SIG-M5 treated with dmso at 0.1 percent for 504 hours (cell line): Measurements from ENCODE around the gene GABBR2.

Experiments
- DNase-seq: peaks from one replicate; lab custom pipeline; 2025; ENCODE audit not compliant: unreplicated experiment; lab: John Stamatoyannopoulos, UW

Gene GABBR2

DNA sequence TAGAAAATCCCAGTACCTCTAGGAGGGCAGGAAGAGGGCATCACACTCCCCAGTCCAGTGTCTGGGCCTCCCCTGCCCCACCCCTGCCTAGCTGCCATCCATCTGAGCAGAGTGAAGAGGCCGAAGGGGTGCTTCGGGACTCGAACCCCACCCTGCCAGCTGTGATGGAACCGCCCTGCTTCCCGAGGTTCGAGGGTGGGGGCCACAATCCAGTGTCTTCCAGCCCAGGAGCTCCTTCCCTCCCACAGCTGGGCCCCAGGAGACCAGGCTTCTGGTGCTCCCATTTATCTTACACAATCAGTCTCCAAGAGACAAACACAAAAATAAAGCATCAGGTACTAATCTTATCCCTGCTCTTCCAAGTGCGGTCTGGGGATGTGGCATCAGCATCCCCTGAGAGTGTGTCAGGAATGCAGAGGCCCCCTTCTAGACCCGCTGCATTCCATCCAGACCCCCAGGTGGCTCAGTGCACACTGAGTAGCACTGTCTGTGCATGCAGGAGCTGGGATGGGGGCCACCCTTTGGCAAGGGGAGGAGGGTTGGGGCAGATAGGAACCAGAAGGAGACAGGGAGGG, 330.4 kb downstream of the GABBR2 start:
- DNase-seq: no peak

DNA sequence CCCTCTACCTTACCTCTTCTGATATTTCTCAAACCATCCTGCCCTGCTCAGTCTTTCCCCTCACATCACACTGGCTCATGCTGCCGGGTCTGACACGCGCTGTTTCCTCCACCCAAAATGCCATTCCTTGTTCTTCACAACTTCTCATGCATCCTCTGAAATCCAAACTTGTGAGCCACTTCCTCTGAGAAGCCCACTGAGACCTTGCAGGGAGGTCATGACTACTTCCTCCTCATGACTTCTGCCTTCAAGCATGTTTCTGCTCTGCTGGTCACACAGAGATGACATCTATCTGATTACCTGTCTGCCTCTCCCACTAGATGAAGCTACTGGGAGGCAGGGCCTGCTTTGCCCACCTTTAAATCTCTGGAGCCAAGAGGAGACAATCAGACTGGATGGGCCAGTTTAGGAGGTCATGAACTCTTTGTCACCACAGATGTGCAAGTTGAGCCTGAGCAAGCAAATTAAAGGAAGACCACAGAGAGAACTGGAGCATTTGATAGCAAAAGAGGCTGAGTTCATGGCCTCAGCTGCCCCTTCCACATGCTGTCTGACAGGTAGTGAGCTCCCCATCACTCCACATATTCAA, 333.5 kb downstream of the GABBR2 start:
- DNase-seq: peak; percentile 15

DNA sequence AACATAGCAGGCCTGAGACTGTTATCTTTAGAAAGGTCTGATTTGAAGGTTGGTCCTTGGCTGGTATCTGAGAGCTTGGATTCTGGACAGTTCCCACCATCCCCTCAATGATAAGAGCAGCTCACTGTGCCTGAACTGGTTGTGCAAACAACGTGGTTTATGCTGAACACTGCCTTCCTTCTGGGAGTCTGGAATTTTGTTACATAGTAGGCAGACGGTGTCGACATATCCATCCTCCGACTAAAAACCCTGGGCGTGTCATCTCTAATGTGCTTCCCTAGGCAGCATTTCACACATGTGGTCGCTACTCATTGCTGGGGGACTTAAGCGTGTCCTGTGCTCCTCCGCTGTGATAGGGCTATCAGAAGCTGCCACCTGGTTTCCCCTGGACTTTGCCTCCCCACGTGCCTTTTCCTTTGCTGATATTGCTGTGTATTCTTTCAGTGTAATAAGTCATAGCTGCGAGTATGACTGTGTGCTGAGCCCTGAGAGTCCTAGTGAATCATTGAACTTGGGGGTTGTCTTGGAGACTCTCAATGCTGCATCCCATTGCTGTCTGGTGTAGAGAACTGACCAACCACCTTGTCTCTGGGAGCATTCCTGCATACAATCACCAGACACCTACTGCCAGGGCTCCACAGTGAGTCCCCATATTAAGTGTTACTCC, 334.2 kb downstream of the GABBR2 start:
- no peak for DNase-seq

- no peak for DNase-seq
Observed at GRCh38 chr9:98373609-98374008, 335.1 kb downstream of the GABBR2 start.

GRCh38 chr9:98372077-98372836, 336.5 kb downstream of the GABBR2 start:
- no peak for DNase-seq

GRCh38 chr9:98370976-98371315, 337.8 kb downstream of the GABBR2 start:
- no peak for DNase-seq

- no peak for DNase-seq
Observed at GRCh38 chr9:98370300-98370975, 338.3 kb downstream of the GABBR2 start.

DNA sequence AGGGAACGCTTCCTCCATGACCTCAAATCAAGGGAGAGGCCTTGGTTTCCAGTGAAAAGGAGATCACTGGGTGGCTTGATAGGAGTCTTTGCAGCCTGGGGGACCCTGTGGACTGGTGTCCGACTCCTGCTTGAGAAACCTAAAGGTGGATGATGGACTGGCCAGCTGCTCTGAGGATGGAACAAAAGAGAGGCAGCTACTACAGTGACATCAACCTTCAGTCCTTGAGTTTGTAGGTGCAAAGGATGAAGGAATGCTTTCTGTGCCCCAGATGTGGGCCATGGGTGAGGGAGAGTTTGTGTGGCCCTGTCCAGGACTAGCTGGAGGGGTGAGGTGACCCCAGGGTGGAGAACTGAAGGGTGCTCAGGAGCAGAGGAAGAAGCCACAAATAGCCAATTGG, 338.8 kb downstream of the GABBR2 start:
- no peak for DNase-seq

- DNase-seq: no peak
Observed at GRCh38 chr9:98369471-98369870, 339.3 kb downstream of the GABBR2 start.

GRCh38 chr9:98369066-98369425, 339.7 kb downstream of the GABBR2 start:
- no peak for DNase-seq

DNA sequence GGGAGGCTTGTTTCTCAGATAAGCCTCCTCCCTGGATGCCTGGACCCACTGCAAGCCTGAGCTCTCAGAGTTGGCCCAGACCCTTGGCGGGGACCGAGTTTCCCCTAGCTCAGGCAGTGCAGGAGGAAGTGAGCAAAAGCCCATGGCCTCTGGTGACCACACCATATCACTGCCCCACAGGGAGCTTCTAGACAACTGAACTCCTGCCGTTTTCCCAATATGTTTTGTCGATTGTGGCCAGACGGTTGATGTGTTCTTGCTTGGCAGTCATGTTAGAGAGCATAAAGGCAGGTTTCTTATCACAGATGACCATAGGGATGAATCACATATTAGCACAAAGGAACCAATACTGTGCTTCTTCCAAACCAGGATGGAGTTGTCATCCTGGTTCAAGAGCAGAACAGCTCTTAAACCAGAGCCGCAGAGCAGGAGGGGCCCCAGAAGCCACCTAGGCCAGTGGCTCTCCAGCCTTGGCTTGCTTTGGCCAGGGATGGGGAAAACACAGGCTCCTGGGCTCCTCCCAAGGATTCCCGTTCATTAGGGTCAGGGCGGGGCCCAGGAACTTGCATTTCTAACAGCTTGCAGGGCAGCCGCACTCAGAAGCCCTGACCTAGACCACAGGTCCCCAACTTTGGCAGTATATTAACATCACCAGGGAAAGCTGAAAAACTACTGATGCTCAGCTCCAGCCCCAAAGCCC, 340.2 kb downstream of the GABBR2 start:
- DNase-seq: no peak

DNA sequence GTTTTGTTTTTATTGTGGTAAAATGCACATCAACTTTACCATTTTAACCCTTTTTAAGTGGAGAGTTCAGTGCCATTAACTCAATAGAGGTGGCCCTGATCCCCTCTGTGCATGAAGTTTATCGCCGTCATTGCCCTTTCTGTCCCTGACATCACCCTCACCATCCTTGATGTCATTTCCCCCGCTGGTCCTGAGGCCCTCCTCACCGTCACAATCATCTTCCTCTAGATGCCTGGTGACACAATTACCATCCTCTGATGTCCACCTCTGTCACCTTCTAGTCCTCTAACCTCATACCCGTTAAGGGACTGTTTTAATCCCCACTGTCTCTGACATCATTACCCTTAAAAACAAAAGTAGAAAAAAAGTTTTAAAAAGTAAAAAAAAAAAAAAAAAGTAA, 340.8 kb downstream of the GABBR2 start:
- no peak for DNase-seq

GRCh38 chr9:98367371-98367900, 341.3 kb downstream of the GABBR2 start:
- no peak for DNase-seq

- peak; percentile 8 for DNase-seq
Observed at GRCh38 chr9:98365781-98366180, 343.0 kb downstream of the GABBR2 start.

GRCh38 chr9:98365227-98365669, 343.5 kb downstream of the GABBR2 start:
- DNase-seq: no peak

DNA sequence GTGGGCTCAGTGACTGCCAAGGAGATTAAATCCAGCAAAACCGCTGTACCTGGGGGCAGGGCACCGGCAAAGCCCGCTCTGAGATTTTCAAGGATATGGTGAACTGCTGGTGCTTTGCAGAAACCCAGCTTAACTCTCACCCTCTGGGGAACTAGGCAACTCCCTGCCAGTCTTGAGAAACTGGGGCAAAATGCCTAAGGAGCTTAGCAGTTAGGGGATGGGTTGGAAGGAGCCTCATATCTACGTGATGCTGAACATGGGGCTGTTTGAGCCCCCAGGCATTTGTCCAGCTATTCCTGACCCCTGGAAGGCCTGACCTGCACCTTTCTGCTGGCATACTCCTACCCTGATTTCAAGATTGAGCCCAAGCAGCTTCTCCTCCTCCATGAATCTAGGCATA, 344.6 kb downstream of the GABBR2 start:
- no peak for DNase-seq

DNA sequence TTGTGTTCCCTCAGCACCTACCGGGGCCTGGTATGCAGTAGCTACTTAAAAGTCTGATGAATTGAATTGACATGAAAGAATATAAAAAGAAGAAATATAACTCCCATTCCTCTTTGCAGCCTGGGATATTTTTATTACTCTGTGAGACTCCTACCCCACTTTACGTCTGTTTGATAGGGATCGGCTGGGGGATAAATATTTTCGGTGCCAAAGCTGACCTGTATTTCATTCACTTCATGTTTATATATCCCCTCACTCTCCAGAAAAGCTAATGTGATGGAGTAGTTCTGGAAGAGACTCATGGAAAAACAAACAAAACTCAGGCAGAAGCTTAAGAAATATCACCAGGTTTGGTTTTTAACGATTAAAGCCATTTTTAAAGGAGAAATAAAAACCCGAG, 345.1 kb downstream of the GABBR2 start:
- no peak for DNase-seq

DNA sequence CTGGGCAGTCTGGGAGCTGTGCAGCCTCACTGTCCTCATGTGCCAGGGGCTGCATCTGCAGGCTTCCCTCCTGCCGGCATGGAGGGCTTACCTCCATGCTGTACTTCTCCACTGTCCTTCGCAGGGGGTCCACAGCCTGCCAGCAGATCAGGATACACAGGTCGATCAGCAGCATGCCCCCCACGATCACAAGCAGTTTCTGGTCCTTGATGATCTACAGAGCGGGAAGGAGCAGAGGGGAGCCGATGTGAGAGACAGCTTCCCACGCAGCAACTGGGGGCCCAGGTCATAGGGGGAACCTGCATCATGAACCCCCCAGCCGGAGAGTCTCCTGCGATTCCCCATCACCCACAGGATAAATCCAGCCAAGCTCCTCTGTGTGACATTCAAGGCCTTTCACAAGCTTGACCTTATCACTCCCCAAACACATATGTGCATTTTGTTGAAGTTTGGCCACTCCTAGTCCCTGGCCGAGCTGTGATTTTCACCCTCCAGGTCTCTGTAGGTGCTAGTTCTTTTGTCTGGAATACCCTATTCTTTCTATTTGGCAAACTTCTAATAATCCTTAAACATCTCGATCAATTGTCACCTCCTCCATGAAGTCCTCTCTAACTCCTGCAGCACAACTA, 346.0 kb downstream of the GABBR2 start:
- DNase-seq: no peak

DNA sequence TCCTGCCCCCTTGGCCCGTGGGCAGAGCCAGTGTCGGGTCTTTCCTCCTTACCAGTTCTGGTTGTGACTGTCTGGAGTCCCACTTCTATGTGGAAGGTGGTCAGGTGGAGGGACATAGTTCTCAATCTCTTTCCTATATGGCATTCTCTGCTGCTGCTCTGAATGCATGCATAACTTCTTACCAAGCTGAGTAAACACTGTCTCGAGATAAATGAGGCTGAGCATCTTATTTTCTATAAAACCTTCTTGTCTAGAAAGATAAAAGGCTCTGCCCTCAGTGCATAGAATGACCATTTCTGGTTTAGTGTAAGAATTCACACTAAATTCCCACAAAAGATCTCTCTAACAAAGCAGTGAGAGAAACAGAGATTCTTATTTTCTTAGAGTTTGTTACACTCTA, 347.1 kb downstream of the GABBR2 start:
- DNase-seq: no peak

GRCh38 chr9:98360176-98360708, 348.5 kb downstream of the GABBR2 start:
- no peak for DNase-seq
